GM12872 (cell line): ENCODE data around the gene PRKG1.

ENCODE experiments used
- TF ChIP-seq, protein P1 (sequence below): IDR thresholded peaks from 3 replicates; pipeline ENCODE4 v1.5.1; 2011; ENCODE audit warnings: low read depth, mild to moderate bottlenecking, low read length, moderate library complexity; ENCODE audit not compliant: insufficient read depth

PRKG1 gene

DNA sequence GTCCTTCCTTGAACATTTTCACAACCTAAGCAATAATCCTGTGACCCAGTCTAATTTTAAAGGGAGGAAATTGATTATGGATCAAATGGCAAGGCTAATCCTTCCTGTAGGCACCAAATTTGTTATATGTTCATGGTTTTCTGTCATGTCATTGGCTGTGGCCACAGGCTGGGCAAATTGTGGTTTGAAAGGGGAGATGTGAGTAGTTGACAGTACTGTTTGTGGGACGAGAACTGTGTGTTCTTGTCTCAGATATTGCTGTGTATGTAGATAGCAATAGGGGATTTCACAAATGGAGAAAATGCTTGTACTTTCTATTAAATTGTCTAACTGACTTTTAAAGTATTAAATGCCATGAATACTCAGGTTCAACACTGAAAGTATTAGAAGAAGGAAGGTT lies 8.1 kb upstream of the PRKG1 start:
- TF ChIP-seq, protein P1, sequence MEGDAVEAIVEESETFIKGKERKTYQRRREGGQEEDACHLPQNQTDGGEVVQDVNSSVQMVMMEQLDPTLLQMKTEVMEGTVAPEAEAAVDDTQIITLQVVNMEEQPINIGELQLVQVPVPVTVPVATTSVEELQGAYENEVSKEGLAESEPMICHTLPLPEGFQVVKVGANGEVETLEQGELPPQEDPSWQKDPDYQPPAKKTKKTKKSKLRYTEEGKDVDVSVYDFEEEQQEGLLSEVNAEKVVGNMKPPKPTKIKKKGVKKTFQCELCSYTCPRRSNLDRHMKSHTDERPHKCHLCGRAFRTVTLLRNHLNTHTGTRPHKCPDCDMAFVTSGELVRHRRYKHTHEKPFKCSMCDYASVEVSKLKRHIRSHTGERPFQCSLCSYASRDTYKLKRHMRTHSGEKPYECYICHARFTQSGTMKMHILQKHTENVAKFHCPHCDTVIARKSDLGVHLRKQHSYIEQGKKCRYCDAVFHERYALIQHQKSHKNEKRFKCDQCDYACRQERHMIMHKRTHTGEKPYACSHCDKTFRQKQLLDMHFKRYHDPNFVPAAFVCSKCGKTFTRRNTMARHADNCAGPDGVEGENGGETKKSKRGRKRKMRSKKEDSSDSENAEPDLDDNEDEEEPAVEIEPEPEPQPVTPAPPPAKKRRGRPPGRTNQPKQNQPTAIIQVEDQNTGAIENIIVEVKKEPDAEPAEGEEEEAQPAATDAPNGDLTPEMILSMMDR = no peak

DNA sequence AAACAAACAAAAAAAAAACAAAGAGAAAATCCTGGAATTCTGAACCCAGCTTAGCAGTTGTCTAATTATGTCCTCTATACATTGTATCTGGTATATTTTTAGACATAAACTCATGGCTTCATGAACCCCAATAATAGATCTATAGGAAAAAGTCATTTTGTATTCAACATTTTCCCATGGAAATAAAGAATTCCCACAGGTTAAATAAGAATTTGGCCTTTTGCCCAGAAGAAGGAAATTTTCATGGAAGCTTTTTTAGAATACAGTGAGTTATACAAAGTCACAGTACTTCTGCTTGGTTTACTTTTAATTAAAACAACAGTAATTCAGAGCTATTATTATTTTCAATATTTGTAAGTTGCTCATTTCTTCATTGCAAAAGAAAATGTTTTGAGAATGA lies 2.1 kb upstream of the PRKG1 start:
- TF ChIP-seq, protein P1 = no peak

DNA sequence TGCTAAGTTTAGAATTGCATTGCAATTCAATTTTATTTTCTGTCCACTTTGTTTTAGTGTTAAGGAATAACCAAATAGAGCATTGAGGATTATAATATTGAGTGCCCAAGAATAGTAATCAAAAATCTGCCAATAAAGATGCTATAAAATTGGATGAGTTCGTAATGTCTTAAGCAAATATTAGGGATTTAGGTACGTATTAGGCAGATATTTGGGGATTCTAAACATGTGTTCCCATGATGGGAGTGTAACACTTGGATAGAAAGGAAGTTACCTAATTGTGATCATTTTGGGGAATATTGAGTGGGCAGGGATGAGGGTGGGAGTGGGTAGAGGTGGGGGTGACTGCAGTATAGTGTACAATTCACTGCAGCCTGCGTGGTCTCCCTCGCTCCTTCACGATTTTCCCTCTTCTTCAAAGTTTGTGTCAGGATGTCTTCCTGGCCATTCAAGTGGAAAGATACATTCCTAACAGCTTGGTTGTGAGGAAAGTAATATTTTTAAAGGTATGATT lies 1.3 kb upstream of the PRKG1 start:
- TF ChIP-seq, protein P1 = no peak

DNA sequence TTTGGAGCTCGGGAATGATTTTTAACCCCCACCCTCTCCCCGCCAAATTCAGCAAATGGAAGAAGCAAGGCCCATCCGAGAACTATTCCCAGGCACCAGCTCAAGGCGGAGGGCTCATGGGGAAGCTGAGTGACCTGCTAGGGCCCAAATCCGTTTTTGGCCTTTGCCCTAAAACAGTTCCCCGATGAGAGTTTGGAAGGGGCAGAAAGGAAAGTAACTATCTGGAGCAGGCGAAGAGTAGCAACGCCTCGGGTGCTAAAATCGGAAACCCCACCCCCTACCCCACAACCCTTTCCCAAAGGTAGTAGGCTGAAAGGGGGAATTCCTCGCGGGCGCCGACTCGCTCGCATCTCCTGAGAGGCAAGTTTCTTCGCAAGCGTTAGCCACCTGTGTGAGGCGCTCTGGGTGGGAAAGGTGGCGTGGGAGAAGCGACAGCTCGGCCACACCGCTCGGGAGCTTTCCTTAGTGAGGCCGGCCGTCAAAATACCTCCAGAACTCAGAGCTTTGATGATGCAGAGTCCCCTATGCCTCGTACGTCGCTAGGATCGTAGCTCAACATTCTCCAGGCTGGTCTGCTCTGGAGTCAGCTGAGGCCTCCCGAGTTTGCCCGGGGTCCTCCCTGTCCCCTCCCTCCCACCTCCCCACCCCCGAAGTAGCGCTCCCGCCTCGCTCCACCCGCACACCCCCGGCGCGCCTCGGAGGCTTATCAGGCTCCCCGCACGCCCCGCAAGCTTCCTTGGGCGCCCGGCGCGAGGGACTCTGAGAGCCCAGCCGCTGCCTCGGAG lies 642 bp upstream of the PRKG1 start:
- TF ChIP-seq, protein P1 = no peak

DNA sequence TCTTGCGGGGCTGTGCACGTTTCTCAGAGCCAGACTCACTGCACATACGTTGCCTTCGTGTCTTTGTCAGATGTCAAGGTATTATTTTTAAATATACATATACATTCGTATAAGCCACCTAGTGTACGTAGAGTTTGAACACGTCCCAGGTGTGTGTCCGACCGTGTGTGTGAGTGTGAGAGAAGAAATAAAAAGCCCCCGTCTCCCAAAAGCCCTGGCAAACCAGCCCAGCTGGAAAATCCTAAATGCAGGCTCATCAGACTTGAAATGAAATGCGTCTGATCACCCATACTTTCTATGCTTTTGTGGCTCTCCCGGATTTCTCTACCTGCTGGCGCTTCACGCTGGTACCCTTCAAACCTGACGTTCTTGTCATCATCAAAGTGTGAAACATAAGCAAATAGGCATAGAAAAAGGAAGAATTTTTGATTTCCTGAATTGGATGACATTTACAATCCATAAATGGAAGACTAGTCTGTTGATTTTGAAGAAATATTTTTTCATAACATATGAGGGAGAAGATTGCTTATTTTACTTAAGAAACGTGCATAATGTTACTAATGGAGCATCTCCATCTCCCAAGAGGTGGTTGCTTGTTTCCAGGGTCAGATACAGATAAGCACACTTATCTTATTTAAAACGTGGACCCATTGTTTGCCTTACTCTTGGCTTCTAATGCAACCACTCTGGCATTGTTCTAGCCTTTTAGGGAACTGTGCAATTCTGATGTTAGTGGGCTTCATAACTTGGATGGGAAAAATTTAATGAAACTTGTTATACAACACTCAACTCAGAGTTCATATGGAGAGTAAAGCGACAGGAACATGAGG lies 971 bp downstream of the PRKG1 start:
- TF ChIP-seq, protein P1 = no peak

DNA sequence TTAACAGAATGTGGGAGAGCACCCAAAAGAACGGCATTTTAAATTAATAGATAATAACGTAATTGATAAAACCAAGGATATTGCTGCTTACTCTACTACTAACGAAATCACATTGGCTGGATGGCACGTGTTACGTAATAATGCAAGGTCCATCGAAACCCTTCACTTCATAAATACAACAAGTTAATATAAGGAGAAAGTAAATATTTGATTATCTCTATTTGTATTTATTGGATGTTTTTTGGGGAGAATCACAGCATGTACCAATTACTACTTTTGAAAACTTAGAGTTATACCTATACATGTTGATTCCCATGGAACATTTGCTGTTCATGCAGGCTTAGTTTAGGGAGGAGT lies 1.6 kb downstream of the PRKG1 start:
- TF ChIP-seq, protein P1 = no peak

DNA sequence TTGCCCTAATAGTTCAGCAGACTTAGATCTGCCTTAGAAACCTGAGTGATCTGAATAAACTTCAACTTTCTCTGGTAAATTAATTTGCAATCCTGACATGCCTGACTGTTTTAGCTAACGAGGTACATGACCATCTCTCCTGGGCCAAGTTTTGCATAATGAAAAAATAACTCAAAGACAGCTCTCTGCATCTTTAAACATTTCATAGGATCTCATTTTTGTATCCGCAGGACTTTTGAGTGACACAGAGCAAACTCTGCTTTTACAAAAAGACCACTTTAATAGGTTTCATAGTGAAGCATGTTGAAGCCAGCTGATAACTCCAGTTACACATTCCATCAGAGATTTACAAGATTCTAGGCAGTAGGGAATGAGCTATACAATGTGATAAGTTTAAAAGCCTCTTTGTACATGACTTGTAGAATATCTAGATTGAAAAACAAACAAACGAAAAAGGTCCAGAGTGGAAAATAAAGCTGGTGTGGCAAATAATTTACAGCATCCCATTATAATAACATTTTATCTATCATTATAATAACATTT lies 2.1 kb downstream of the PRKG1 start:
- TF ChIP-seq, protein P1 = no peak
